Measurements from ENCODE around the gene CCDC192.
"Not testable (repeated sequence)": the region's sequence is repeated elsewhere in the genome, so short reads cannot be mapped to it uniquely, and the experiment has no call there.

CCDC192 gene

GRCh38 chr5:127761869-127762268 lies 58.7 kb downstream of the CCDC192 start:
- no peak for DNase-seq (ENCODE audit: low spot score)

- DNase-seq (ENCODE audit: low spot score) = no peak
These were observed 59.2 kb downstream of the CCDC192 start for GRCh38 chr5:127762412-127762811.

- DNase-seq (ENCODE audit: low spot score) = no peak
These were observed 63.6 kb downstream of the CCDC192 start for GRCh38 chr5:127766676-127767335.

- DNase-seq (ENCODE audit: low spot score) = no peak
These were observed 66.2 kb downstream of the CCDC192 start for GRCh38 chr5:127769386-127769785.

GRCh38 chr5:127770272-127770671 lies 67.1 kb downstream of the CCDC192 start:
- DNase-seq (ENCODE audit: low spot score) = no peak

GRCh38 chr5:127772531-127772930 lies 69.3 kb downstream of the CCDC192 start:
- DNase-seq (ENCODE audit: low spot score) = no peak

GRCh38 chr5:127774221-127774620 lies 71.0 kb downstream of the CCDC192 start:
- no peak for DNase-seq (ENCODE audit: low spot score)

GRCh38 chr5:127776477-127776876 lies 73.3 kb downstream of the CCDC192 start:
- DNase-seq (ENCODE audit: low spot score) = no peak

- no peak for DNase-seq (ENCODE audit: low spot score)
These were observed 74.8 kb downstream of the CCDC192 start for GRCh38 chr5:127777957-127778356.

- not testable (repeated sequence) for DNase-seq (ENCODE audit: low spot score)
These were observed 79.3 kb downstream of the CCDC192 start for GRCh38 chr5:127782450-127782849.

GRCh38 chr5:127785098-127785927 lies 82.1 kb downstream of the CCDC192 start:
- DNase-seq (ENCODE audit: low spot score) = no peak

- no peak for DNase-seq (ENCODE audit: low spot score)
These were observed 88.2 kb downstream of the CCDC192 start for GRCh38 chr5:127791439-127791838.

GRCh38 chr5:127791908-127792307 lies 88.7 kb downstream of the CCDC192 start:
- DNase-seq (ENCODE audit: low spot score) = not testable (repeated sequence)

GRCh38 chr5:127793052-127793451 lies 89.9 kb downstream of the CCDC192 start:
- DNase-seq (ENCODE audit: low spot score) = no peak

- no peak for DNase-seq (ENCODE audit: low spot score)
These were observed 90.7 kb downstream of the CCDC192 start for GRCh38 chr5:127793879-127794278.

- no peak for DNase-seq (ENCODE audit: low spot score)
These were observed 93.0 kb downstream of the CCDC192 start for GRCh38 chr5:127796211-127796610.

GRCh38 chr5:127799293-127799905 lies 96.2 kb downstream of the CCDC192 start:
- DNase-seq (ENCODE audit: low spot score) = no peak

- DNase-seq (ENCODE audit: low spot score) = no peak
These were observed 98.7 kb downstream of the CCDC192 start for GRCh38 chr5:127801751-127802476.

- no peak for DNase-seq (ENCODE audit: low spot score)
These were observed 99.3 kb downstream of the CCDC192 start for GRCh38 chr5:127802477-127802865.

GRCh38 chr5:127804886-127805426 lies 101.8 kb downstream of the CCDC192 start:
- DNase-seq (ENCODE audit: low spot score) = no peak

GRCh38 chr5:127805448-127805847 lies 102.3 kb downstream of the CCDC192 start:
- no peak for DNase-seq (ENCODE audit: low spot score)

GRCh38 chr5:127806776-127807175 lies 103.6 kb downstream of the CCDC192 start:
- DNase-seq (ENCODE audit: low spot score) = no peak

All from SK-N-DZ (cell line).